Liver (tissue), 9 donors: ENCODE data around the gene IP6K2. TPM values are rescaled to one million over a fixed set of nuclear protein-coding genes. Genes with fewer than 3 reads are reported as not detected.

Experiments
- DNase-seq: peaks from one replicate; pipeline ENCODE4 v3.0.0-alpha.2; 2017; ENCODE audit warnings: low spot score
- H3K27ac ChIP-seq, 2 donors: one replicate each; pipeline ENCODE4 v1.7.0; 2013; ENCODE audit warnings: inconsistent platforms in 2 of 2, low read length in 2 of 2, control low read depth in 1 of 2, low read depth in 1 of 2, mild to moderate bottlenecking in 1 of 2
- H3K27me3 ChIP-seq, 4 donors: one replicate each; pipeline versions ENCODE4 v1.6.1 to v1.7.0; 2013; ENCODE audit warnings: low read length in 3 of 4, inconsistent platforms in 1 of 4, mild to moderate bottlenecking in 1 of 4, moderate library complexity in 1 of 4; ENCODE audit not compliant: control insufficient read depth in 4 of 4, insufficient read depth in 4 of 4
- H3K36me3 ChIP-seq, 4 donors: one replicate each; pipeline versions ENCODE4 v1.6.1 to v1.7.0; 2013; ENCODE audit warnings: low read length in 3 of 4, mild to moderate bottlenecking in 3 of 4, low read depth in 1 of 4, moderate library complexity in 1 of 4; ENCODE audit not compliant: control insufficient read depth in 4 of 4, insufficient read depth in 3 of 4
- H3K4me1 ChIP-seq, 4 donors: one replicate each; pipeline versions ENCODE4 v1.6.1 to v1.7.0; 2013; ENCODE audit warnings: low read length in 3 of 4, mild to moderate bottlenecking in 3 of 4, moderate library complexity in 1 of 4; ENCODE audit not compliant: control insufficient read depth in 4 of 4, insufficient read depth in 4 of 4
- H3K4me3 ChIP-seq, 3 donors: one replicate each; pipeline versions ENCODE4 v1.6.1 to v1.7.0; 2013; ENCODE audit warnings: low read length in 3 of 3, control low read depth in 1 of 3, low read depth in 1 of 3, mild to moderate bottlenecking in 1 of 3
- H3K9ac ChIP-seq, 2 donors: one replicate each; pipeline ENCODE4 v1.7.0; 2013; ENCODE audit warnings: low read length in 2 of 2, mild to moderate bottlenecking in 2 of 2, moderate library complexity in 2 of 2, control low read depth in 1 of 2, low read depth in 1 of 2
- H3K9me3 ChIP-seq, 4 donors: one replicate each; pipeline versions ENCODE4 v1.6.1 to v1.7.0; 2013; ENCODE audit warnings: low read length in 3 of 4; ENCODE audit not compliant: control insufficient read depth in 4 of 4
- ATF3 ChIP-seq: IDR thresholded peaks from 2 replicates; pipeline ENCODE4 v1.6.1; 2016; ENCODE audit warnings: antibody characterized with exemption
- CTCF ChIP-seq: fragments of 150-350 bp; IDR thresholded peaks from 2 replicates; pipeline ENCODE4 v1.5.1; 2017; ENCODE audit warnings: improper control_type of control experiment, low read depth, low read length; ENCODE audit not compliant: missing input control
- EGR1 ChIP-seq, 2 donors: IDR thresholded peaks; 2 replicates each; pipeline ENCODE4 v1.6.1; 2016 to 2018; ENCODE audit warnings: antibody characterized with exemption in 2 of 2, low read depth in 2 of 2
- FOXA1 ChIP-seq: IDR thresholded peaks from 2 replicates; pipeline ENCODE4 v1.6.1; 2016; ENCODE audit warnings: antibody characterized with exemption
- FOXA2 ChIP-seq: IDR thresholded peaks from 2 replicates; pipeline ENCODE4 v1.6.1; 2016; ENCODE audit warnings: antibody characterized with exemption
- GABPA ChIP-seq, 2 donors: IDR thresholded peaks in 1 of 2; conservative IDR thresholded peaks in 1 of 2; 2 replicates each; pipeline ENCODE4 v1.6.1; 2016; ENCODE audit warnings: antibody characterized with exemption in 2 of 2, mild to moderate bottlenecking in 1 of 2, moderate library complexity in 1 of 2
- HNF4A ChIP-seq, 2 donors: conservative IDR thresholded peaks; 2 replicates each; pipeline ENCODE4 v1.6.1; 2016; ENCODE audit warnings: antibody characterized with exemption in 2 of 2, mild to moderate bottlenecking in 2 of 2
- HNF4G ChIP-seq: IDR thresholded peaks from 2 replicates; pipeline ENCODE4 v1.6.1; 2016; ENCODE audit warnings: antibody characterized with exemption
- JUND ChIP-seq, 2 donors: IDR thresholded peaks; 2 replicates each; pipeline ENCODE4 v1.6.1; 2016; ENCODE audit warnings: antibody characterized with exemption in 2 of 2
- MAX ChIP-seq: IDR thresholded peaks from 2 replicates; pipeline ENCODE4 v1.6.1; 2016; ENCODE audit warnings: antibody characterized with exemption
- NR2F2 ChIP-seq: IDR thresholded peaks from 2 replicates; pipeline ENCODE4 v1.6.1; 2016; ENCODE audit warnings: antibody characterized with exemption
- RAD21 ChIP-seq, 2 donors: IDR thresholded peaks; 2 replicates each; pipeline ENCODE4 v1.6.1; 2016; ENCODE audit warnings: antibody characterized with exemption in 2 of 2, mild to moderate bottlenecking in 2 of 2
- REST ChIP-seq: IDR thresholded peaks from 2 replicates; pipeline ENCODE4 v1.6.1; 2016; ENCODE audit warnings: antibody characterized with exemption, mild to moderate bottlenecking
- RXRA ChIP-seq, 2 donors: IDR thresholded peaks; 2 replicates each; pipeline ENCODE4 v1.6.1; 2017 to 2018; ENCODE audit warnings: antibody characterized with exemption in 2 of 2, mild to moderate bottlenecking in 1 of 2
- SP1 ChIP-seq: IDR thresholded peaks from 2 replicates; pipeline ENCODE4 v1.6.1; 2018; ENCODE audit warnings: antibody characterized with exemption, mild to moderate bottlenecking
- TAF1 ChIP-seq: conservative IDR thresholded peaks from 2 replicates; pipeline ENCODE4 v1.6.1; 2016; ENCODE audit warnings: antibody characterized with exemption, mild to moderate bottlenecking
- YY1 ChIP-seq: IDR thresholded peaks from 2 replicates; pipeline ENCODE4 v1.6.1; 2016; ENCODE audit warnings: antibody characterized with exemption, mild to moderate bottlenecking
- ZBTB33 ChIP-seq: IDR thresholded peaks from 2 replicates; pipeline ENCODE4 v1.6.1; 2016; ENCODE audit warnings: antibody characterized with exemption
- WGBS: extraction: QIAGEN DNeasy Blood & Tissue Kit; methylation state at CpG from one replicate; pipeline ENCODE4 v1.1.7; 2013; 5-methylcytosine and 5-hydroxymethylcytosine counted together
- polyA plus RNA-seq, 2 donors: library from polyadenylated mRNA; stranded (reverse) in 1 of 2; unstranded in 1 of 2; fragments of 200-250 nt in 1 of 2; fragments of >200 nt in 1 of 2; fragmentation: Nextera tagmentation in 1 of 2; extraction: Ambion mirVana in 1 of 2; gene quantifications; one replicate each; pipeline versions ENCODE4 v1.2.1 to v1.2.3, GENCODE V29; 2013 to 2015
- total RNA-seq, 2 donors: library from RNA; depleted of rRNA; stranded (reverse); fragments of >200 nt; gene quantifications; one replicate each; pipeline ENCODE4 v1.2.3, GENCODE V29; 2014
- donor health status: healthy.
- donor health status: healthy.
- donor health status: healthy.
- donor health status: healthy.
- donor health status: healthy.

IP6K2 gene
- total and polyA plus RNA-seq, 4 donors = 21.8 to 37.6 (median 24.3) TPM

GRCh38 chr3:48739955-48740823, 23.2 kb upstream of the IP6K2 start:
- DNase-seq = peak; percentile 74
- H3K4me1 ChIP-seq = peaks cover 13 to 31% (median 23%) of the 10 kb centered on the region in 4 donors
- TF ChIP-seq NR2F2 (peak; percentile 95), SP1 (peak; percentile 100), HNF4A (conservative IDR thresholded peaks at IDR 0.05) (peak; percentile 98 to 99), ZBTB33 (peak; percentile 89), EGR1 (IDR thresholded peaks at IDR 0.05; ENCODE audit: low read depth in 2 of 2) (peak in 1 of 2 donors; percentile 48), JUND (IDR thresholded peaks at IDR 0.05) (peak; percentile 82 to 88), TAF1 (peak; percentile 57), YY1 (peak; percentile 71), FOXA2 (peak; percentile 14), CTCF (peak; percentile 94), ATF3 (peak; percentile 53), REST (peak; percentile 95), RXRA (IDR thresholded peaks at IDR 0.05) (peak; percentile 90 to 94), FOXA1 (no peak), HNF4G (peak; percentile 98), MAX (peak; percentile 78), RAD21 (IDR thresholded peaks at IDR 0.05) (peak; percentile 78 to 82), GABPA (IDR thresholded peaks at IDR 0.05 in 1 of 2, conservative IDR thresholded peaks at IDR 0.05 in 1 of 2) (peak in 1 of 2 donors; percentile 55)
- H3K9ac ChIP-seq = peak overlapping the region; percentile 22 to 45
- H3K9me3 ChIP-seq = no peaks in the 10 kb centered on the region
- H3K27ac ChIP-seq = peak overlapping the region; percentile 81 to 88
- H3K27me3 ChIP-seq = no peaks in the 10 kb centered on the region
- H3K36me3 ChIP-seq = no peaks in the 10 kb centered on the region
- 6% methylated on average over 15 of the region's 15 CpGs for WGBS
- peak overlapping the region in 2 of 3 donors; percentile 7 to 61 for H3K4me3 ChIP-seq
